ENCODE data around the gene CEACAM6.

CEACAM6 gene

GRCh38 chr19:41801031-41801430 lies 45.7 kb downstream of the CEACAM6 start:
- DNase-seq = no peak
- POLR2A ChIA-PET = no interaction called here
- H3K36me3 ChIP-seq (ENCODE audit: control insufficient read depth in 4 of 4, insufficient read depth in 4 of 4, low read length in 3 of 4) = no peaks in the 10 kb centered on the region
- CTCF ChIA-PET = interaction anchor here (1.3 to 4.0 kb wide), 5 partner anchors 9 to 20 kb away, joined by 4 to 29 read pairs (median 14); no protein-coding TSS in a partner anchor
- no peaks in the 10 kb centered on the region for H3K27me3 ChIP-seq (replicated peaks in 2 of 5; ENCODE audit: control insufficient read depth in 4 of 5, insufficient read depth in 5 of 5, low read length in 4 of 5)
- H3K9me3 ChIP-seq (ENCODE audit: control extremely low read depth in 1 of 5, control insufficient read depth in 4 of 5, insufficient read depth in 2 of 5, low read depth in 1 of 5, low read length in 4 of 5) = peaks cover 0 to 8% (median 0%) of the 10 kb centered on the region in 5 experiments
- WGBS (ENCODE audit: insufficient coverage) = 86% methylated on average over 2 of the region's 4 CpGs
- H3K4me1 ChIP-seq (ENCODE audit: control extremely low read depth in 1 of 4, control insufficient read depth in 4 of 4, insufficient read depth in 4 of 4, low read length in 3 of 4) = peaks cover 21 to 44% (median 29%) of the 10 kb centered on the region in 4 experiments
- H3K27ac ChIP-seq (ENCODE audit: insufficient read depth in 1 of 2, low read depth in 1 of 2, low read length in 2 of 2, poor library complexity in 1 of 2, severe bottlenecking in 2 of 2) = no peak overlapping the region
- peak overlapping the region in 2 of 7 experiments; percentile 17 to 37 for H3K4me3 ChIP-seq (ENCODE audit: control insufficient read depth in 1 of 7, extremely low read depth in 1 of 7, insufficient read depth in 4 of 7, low read depth in 2 of 7, low read length in 6 of 7)

- Histone ChIP-seq H3K4me1 (ENCODE audit: control extremely low read depth in 1 of 4, control insufficient read depth in 4 of 4, insufficient read depth in 4 of 4, low read length in 3 of 4) (peaks cover 21 to 37% (median 29%) of the 10 kb centered on the region in 4 experiments), H3K9me3 (ENCODE audit: control extremely low read depth in 1 of 5, control insufficient read depth in 4 of 5, insufficient read depth in 2 of 5, low read depth in 1 of 5, low read length in 4 of 5) (peaks cover 0 to 8% (median 0%) of the 10 kb centered on the region in 5 experiments), H3K27me3 (replicated peaks in 2 of 5; ENCODE audit: control insufficient read depth in 4 of 5, insufficient read depth in 5 of 5, low read length in 4 of 5) (no peaks in the 10 kb centered on the region), H3K36me3 (ENCODE audit: control insufficient read depth in 4 of 4, insufficient read depth in 4 of 4, low read length in 3 of 4) (no peaks in the 10 kb centered on the region), H3K4me3 (ENCODE audit: control insufficient read depth in 1 of 7, extremely low read depth in 1 of 7, insufficient read depth in 4 of 7, low read depth in 2 of 7, low read length in 6 of 7) (no peak overlapping the region), H3K27ac (ENCODE audit: insufficient read depth in 1 of 2, low read depth in 1 of 2, low read length in 2 of 2, poor library complexity in 1 of 2, severe bottlenecking in 2 of 2) (no peak overlapping the region)
- CTCF ChIA-PET = interaction anchor here (1.3 to 4.0 kb wide), 5 partner anchors 9 to 19 kb away, joined by 4 to 29 read pairs (median 14); no protein-coding TSS in a partner anchor
- DNase-seq = peak in 2 of 3 donors; percentile 82 to 87
- 33% methylated on average over 1 of the region's 2 CpGs for WGBS (ENCODE audit: insufficient coverage)
- POLR2A ChIA-PET = no interaction called here
Observed at GRCh38 chr19:41801792-41802211, 46.5 kb downstream of the CEACAM6 start.

GRCh38 chr19:41802770-41803169 lies 47.4 kb downstream of the CEACAM6 start:
- ChIA-PET POLR2A (no interaction called here), CTCF (interaction anchor here (1.0 to 4.0 kb wide), 6 partner anchors 8 to 34 kb away, joined by 3 to 29 read pairs (median 10); no protein-coding TSS in a partner anchor)
- Histone ChIP-seq H3K9me3 (ENCODE audit: control extremely low read depth in 1 of 5, control insufficient read depth in 4 of 5, insufficient read depth in 2 of 5, low read depth in 1 of 5, low read length in 4 of 5) (peaks cover 0 to 8% (median 0%) of the 10 kb centered on the region in 5 experiments), H3K4me3 (ENCODE audit: control insufficient read depth in 1 of 7, extremely low read depth in 1 of 7, insufficient read depth in 4 of 7, low read depth in 2 of 7, low read length in 6 of 7) (peak overlapping the region in 1 of 7 experiments; percentile 11), H3K27ac (ENCODE audit: insufficient read depth in 1 of 2, low read depth in 1 of 2, low read length in 2 of 2, poor library complexity in 1 of 2, severe bottlenecking in 2 of 2) (no peak overlapping the region), H3K27me3 (replicated peaks in 2 of 5; ENCODE audit: control insufficient read depth in 4 of 5, insufficient read depth in 5 of 5, low read length in 4 of 5) (no peaks in the 10 kb centered on the region), H3K36me3 (ENCODE audit: control insufficient read depth in 4 of 4, insufficient read depth in 4 of 4, low read length in 3 of 4) (no peaks in the 10 kb centered on the region), H3K4me1 (ENCODE audit: control extremely low read depth in 1 of 4, control insufficient read depth in 4 of 4, insufficient read depth in 4 of 4, low read length in 3 of 4) (peaks cover 22 to 37% (median 30%) of the 10 kb centered on the region in 4 experiments)
- peak in 2 of 3 donors; percentile 86 to 89 for DNase-seq
- WGBS (ENCODE audit: insufficient coverage) = 17% methylated on average over 2 of the region's 2 CpGs

- no peaks in the 10 kb centered on the region for H3K27me3 ChIP-seq (replicated peaks in 2 of 5; ENCODE audit: control insufficient read depth in 4 of 5, insufficient read depth in 5 of 5, low read length in 4 of 5)
- no CpG with 5 or more reads among the region's 3 CpGs for WGBS (ENCODE audit: insufficient coverage)
- H3K4me1 ChIP-seq (ENCODE audit: control extremely low read depth in 1 of 4, control insufficient read depth in 4 of 4, insufficient read depth in 4 of 4, low read length in 3 of 4) = peaks cover 31 to 52% (median 44%) of the 10 kb centered on the region in 4 experiments
- DNase-seq = no peak
- ChIA-PET CTCF (interaction anchor here (1.0 to 4.0 kb wide), 4 partner anchors 9 to 17 kb away, joined by 4 to 29 read pairs (median 12); no protein-coding TSS in a partner anchor), POLR2A (no interaction called here)
- H3K36me3 ChIP-seq (ENCODE audit: control insufficient read depth in 4 of 4, insufficient read depth in 4 of 4, low read length in 3 of 4) = no peaks in the 10 kb centered on the region
- peaks cover 0 to 8% (median 0%) of the 10 kb centered on the region in 5 experiments for H3K9me3 ChIP-seq (ENCODE audit: control extremely low read depth in 1 of 5, control insufficient read depth in 4 of 5, insufficient read depth in 2 of 5, low read depth in 1 of 5, low read length in 4 of 5)
- no peak overlapping the region for H3K27ac ChIP-seq (ENCODE audit: insufficient read depth in 1 of 2, low read depth in 1 of 2, low read length in 2 of 2, poor library complexity in 1 of 2, severe bottlenecking in 2 of 2)
- no peak overlapping the region for H3K4me3 ChIP-seq (ENCODE audit: control insufficient read depth in 1 of 7, extremely low read depth in 1 of 7, insufficient read depth in 4 of 7, low read depth in 2 of 7, low read length in 6 of 7)
Observed at GRCh38 chr19:41804336-41804735, 49.0 kb downstream of the CEACAM6 start.

GRCh38 chr19:41807176-41807575 lies 51.8 kb downstream of the CEACAM6 start:
- ChIA-PET POLR2A (no interaction called here), CTCF (interaction anchor here (0.7 to 1.6 kb wide), 5 partner anchors 11 to 18 kb away, joined by 3 to 8 read pairs (median 4); partner anchors contain the start of gene CEACAM3)
- DNase-seq = no peak
- H3K36me3 ChIP-seq (ENCODE audit: control insufficient read depth in 4 of 4, insufficient read depth in 4 of 4, low read length in 3 of 4) = no peaks in the 10 kb centered on the region
- H3K4me3 ChIP-seq (ENCODE audit: control insufficient read depth in 1 of 7, extremely low read depth in 1 of 7, insufficient read depth in 4 of 7, low read depth in 2 of 7, low read length in 6 of 7) = no peak overlapping the region
- no peak overlapping the region for H3K27ac ChIP-seq (ENCODE audit: insufficient read depth in 1 of 2, low read depth in 1 of 2, low read length in 2 of 2, poor library complexity in 1 of 2, severe bottlenecking in 2 of 2)
- no peaks in the 10 kb centered on the region for H3K9me3 ChIP-seq (ENCODE audit: control extremely low read depth in 1 of 5, control insufficient read depth in 4 of 5, insufficient read depth in 2 of 5, low read depth in 1 of 5, low read length in 4 of 5)
- no peaks in the 10 kb centered on the region for H3K27me3 ChIP-seq (replicated peaks in 2 of 5; ENCODE audit: control insufficient read depth in 4 of 5, insufficient read depth in 5 of 5, low read length in 4 of 5)
- 97% methylated on average over 3 of the region's 3 CpGs for WGBS (ENCODE audit: insufficient coverage)
- H3K4me1 ChIP-seq (ENCODE audit: control extremely low read depth in 1 of 4, control insufficient read depth in 4 of 4, insufficient read depth in 4 of 4, low read length in 3 of 4) = peaks cover 30 to 72% (median 63%) of the 10 kb centered on the region in 4 experiments

GRCh38 chr19:41808663-41809566 lies 53.6 kb downstream of the CEACAM6 start:
- Histone ChIP-seq H3K36me3 (ENCODE audit: control insufficient read depth in 4 of 4, insufficient read depth in 4 of 4, low read length in 3 of 4) (no peaks in the 10 kb centered on the region), H3K4me3 (ENCODE audit: control insufficient read depth in 1 of 7, extremely low read depth in 1 of 7, insufficient read depth in 4 of 7, low read depth in 2 of 7, low read length in 6 of 7) (peak overlapping the region in 1 of 7 experiments; percentile 16), H3K9me3 (ENCODE audit: control extremely low read depth in 1 of 5, control insufficient read depth in 4 of 5, insufficient read depth in 2 of 5, low read depth in 1 of 5, low read length in 4 of 5) (no peaks in the 10 kb centered on the region), H3K4me1 (ENCODE audit: control extremely low read depth in 1 of 4, control insufficient read depth in 4 of 4, insufficient read depth in 4 of 4, low read length in 3 of 4) (peaks cover 21 to 59% (median 49%) of the 10 kb centered on the region in 4 experiments), H3K27me3 (replicated peaks in 2 of 5; ENCODE audit: control insufficient read depth in 4 of 5, insufficient read depth in 5 of 5, low read length in 4 of 5) (no peaks in the 10 kb centered on the region), H3K27ac (ENCODE audit: insufficient read depth in 1 of 2, low read depth in 1 of 2, low read length in 2 of 2, poor library complexity in 1 of 2, severe bottlenecking in 2 of 2) (no peak overlapping the region)
- 27% methylated on average over 13 of the region's 16 CpGs for WGBS (ENCODE audit: insufficient coverage)
- ChIA-PET POLR2A (no interaction called here), CTCF (interaction anchor here (1.0 kb wide), 1 partner anchor 16 kb away, joined by 5 read pairs; no protein-coding TSS in a partner anchor)
- peak; percentile 40 to 79 (median 76) for DNase-seq

Measured in common myeloid progenitor, CD34-positive (primary cell).